Activated CD8-positive, alpha-beta T cell treated with anti-CD3 and anti-CD28 coated beads for 36 hours (primary cell): ENCODE data around the gene RHOBTB3. TPM values are rescaled to one million over a fixed set of nuclear protein-coding genes. Genes with fewer than 3 reads are reported as not detected.

Experiments used
- ATAC-seq: fragments of 200-7000 bp; cut with Tn5 transposase; one replicate; pipeline ENCODE4 v1.10.0; 2021; ENCODE audit warnings: mild to moderate bottlenecking, moderate library complexity
- CTCF ChIA-PET: fragments of 350-600 bp; sonication (Branson Sonifier 250); formaldehyde crosslinking; loops from one replicate; lab custom pipeline; 2021; ENCODE audit warnings: antibody characterized with exemption; lab: Charles Lee
- POLR2A ChIA-PET: fragments of 350-600 bp; sonication (Branson Sonifier 250); formaldehyde crosslinking; loops from one replicate; lab custom pipeline; 2021; ENCODE audit warnings: antibody characterized with exemption; lab: Charles Lee
- DNase-seq: peaks from one replicate; pipeline ENCODE4 v3.0.0-alpha.2; 2020
- H3K27ac Mint-ChIP-seq: one replicate; pipeline ENCODE4 v1.8.0; 2021; ENCODE audit warnings: mild to moderate bottlenecking, mixed read lengths
- H3K27me3 Mint-ChIP-seq: one replicate; pipeline ENCODE4 v1.8.0; 2021; ENCODE audit warnings: mixed read lengths
- H3K36me3 Mint-ChIP-seq: one replicate; pipeline ENCODE4 v1.8.0; 2021; ENCODE audit warnings: low read depth, mixed read lengths
- H3K4me1 Mint-ChIP-seq: one replicate; pipeline ENCODE4 v1.8.0; 2021; ENCODE audit warnings: low read depth, mixed read lengths
- H3K4me3 Mint-ChIP-seq: one replicate; pipeline ENCODE4 v1.8.0; 2021; ENCODE audit warnings: mild to moderate bottlenecking, moderate library complexity, mixed read lengths
- H3K9me3 Mint-ChIP-seq: one replicate; pipeline ENCODE4 v1.8.0; 2021; ENCODE audit warnings: mixed read lengths
- CTCF ChIP-seq: fragments of 200-600 bp; IDR thresholded peaks from one replicate; pipeline ENCODE4 v1.8.0; 2022; ENCODE audit warnings: antibody characterized with exemption, mild to moderate bottlenecking
- intact Hi-C: fragments of 100-400 bp; cut with micrococcal nuclease; formaldehyde crosslinking; loops from one replicate; pipeline ENCODE4 v1.10.0; 2022
- total RNA-seq, 2 experiments: library from RNA; stranded (reverse); gene quantifications; one replicate each; pipeline ENCODE4 v1.2.3, GENCODE V29; 2021

Gene RHOBTB3
- total RNA-seq, 2 experiments from 2014 or later = 0.50 to 1.1 TPM

GRCh38 chr5:95788493-95788892, 57.4 kb downstream of the RHOBTB3 start:
- ChIA-PET POLR2A (no interaction called here), CTCF (interaction anchor here (15.6 kb wide), 1 partner anchor 57 kb away, joined by 628 read pairs; no protein-coding TSS in a partner anchor)
- H3K4me3 Mint-ChIP-seq = no peak overlapping the region
- H3K9me3 Mint-ChIP-seq = no peaks in the 10 kb centered on the region
- DNase-seq (no peak), ATAC-seq (no peak)
- peaks cover 6% of the 10 kb centered on the region for H3K4me1 Mint-ChIP-seq
- no peak for TF ChIP-seq CTCF
- H3K27me3 Mint-ChIP-seq = no peaks in the 10 kb centered on the region
- no peaks in the 10 kb centered on the region for H3K36me3 Mint-ChIP-seq
- intact Hi-C loops = loop anchor here (10.0 kb wide), 1 partner anchor 546 kb away; no protein-coding TSS in a partner anchor
- H3K27ac Mint-ChIP-seq = no peak overlapping the region

DNA sequence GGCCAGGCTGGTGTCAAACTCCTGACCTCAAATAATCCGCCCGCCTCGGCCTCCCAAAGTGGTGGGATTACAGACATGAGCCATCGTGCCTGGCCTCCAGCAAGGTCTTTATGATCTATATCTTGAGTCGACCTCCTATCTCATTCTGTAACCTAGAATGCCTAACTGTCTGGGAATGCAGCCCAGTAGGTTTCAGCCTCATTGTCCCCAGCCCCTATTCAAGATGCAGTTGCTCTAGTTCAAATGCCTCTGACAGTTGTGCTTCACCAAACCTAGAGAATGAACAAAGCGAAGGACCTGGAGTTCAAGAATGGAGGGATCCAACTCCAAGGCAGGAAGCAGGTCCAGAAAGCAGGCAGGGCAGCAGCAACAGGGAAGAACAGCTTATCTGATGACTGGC, 60.6 kb downstream of the RHOBTB3 start:
- POLR2A ChIA-PET = interaction anchor here (0.8 kb wide), 1 partner anchor 29 kb away, joined by 6 read pairs; no protein-coding TSS in a partner anchor
- DNase-seq (no peak), ATAC-seq (no peak)
- CTCF ChIA-PET = interaction anchor here (1.3 to 15.6 kb wide), 5 partner anchors 10 to 128 kb away, joined by 3 to 628 read pairs (median 3); no protein-coding TSS in a partner anchor
- no peak overlapping the region for H3K27ac Mint-ChIP-seq
- H3K9me3 Mint-ChIP-seq = no peaks in the 10 kb centered on the region
- H3K4me1 Mint-ChIP-seq = no peaks in the 10 kb centered on the region
- H3K36me3 Mint-ChIP-seq = no peaks in the 10 kb centered on the region
- no peak overlapping the region for H3K4me3 Mint-ChIP-seq
- intact Hi-C loops = no loop called here
- H3K27me3 Mint-ChIP-seq = no peaks in the 10 kb centered on the region
- TF ChIP-seq CTCF = no peak

- H3K27ac Mint-ChIP-seq = no peak overlapping the region
- intact Hi-C loops = no loop called here
- no peaks in the 10 kb centered on the region for H3K36me3 Mint-ChIP-seq
- H3K27me3 Mint-ChIP-seq = no peaks in the 10 kb centered on the region
- ChIA-PET POLR2A (no interaction called here), CTCF (interaction anchor here (1.1 to 5.2 kb wide), 2 partner anchors 10 to 12 kb away, joined by 3 to 72 read pairs; no protein-coding TSS in a partner anchor)
- no peak for TF ChIP-seq CTCF
- DNase-seq (no peak), ATAC-seq (no peak)
- no peaks in the 10 kb centered on the region for H3K4me1 Mint-ChIP-seq
- H3K9me3 Mint-ChIP-seq = no peaks in the 10 kb centered on the region
- H3K4me3 Mint-ChIP-seq = no peak overlapping the region
These were observed 63.0 kb downstream of the RHOBTB3 start for GRCh38 chr5:95794070-95794516.

DNA sequence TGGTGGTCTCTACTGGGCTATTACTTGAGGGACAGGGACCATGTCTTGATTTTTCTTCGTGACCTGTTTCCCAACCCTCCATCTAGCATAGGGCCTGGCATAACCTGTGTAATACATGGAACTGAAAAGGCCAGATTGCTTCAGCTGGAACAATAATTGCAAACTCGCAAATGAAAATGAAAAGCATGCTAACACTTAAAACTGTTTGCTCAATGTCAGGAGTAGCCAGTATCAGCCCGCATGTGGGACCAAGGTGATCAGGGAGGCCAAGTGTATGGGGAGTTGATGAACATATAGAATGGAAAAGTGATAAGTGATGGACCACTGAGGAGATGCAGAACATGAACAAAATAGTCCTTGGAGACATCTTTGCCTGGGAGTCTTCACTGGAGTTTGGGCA, 66.2 kb downstream of the RHOBTB3 start:
- POLR2A ChIA-PET = interaction anchor here (0.5 kb wide), 1 partner anchor 100 kb away, joined by 3 read pairs; no protein-coding TSS in a partner anchor
- no peaks in the 10 kb centered on the region for H3K36me3 Mint-ChIP-seq
- no peak overlapping the region for H3K27ac Mint-ChIP-seq
- intact Hi-C loops = no loop called here
- DNase-seq (no peak), ATAC-seq (no peak)
- no peaks in the 10 kb centered on the region for H3K4me1 Mint-ChIP-seq
- H3K9me3 Mint-ChIP-seq = no peaks in the 10 kb centered on the region
- CTCF ChIA-PET = interaction anchor here (3.1 kb wide), 1 partner anchor 17 kb away, joined by 22 read pairs; no protein-coding TSS in a partner anchor
- H3K4me3 Mint-ChIP-seq = no peak overlapping the region
- TF ChIP-seq CTCF = no peak
- no peaks in the 10 kb centered on the region for H3K27me3 Mint-ChIP-seq

GRCh38 chr5:95798048-95798447, 66.9 kb downstream of the RHOBTB3 start:
- POLR2A ChIA-PET = no interaction called here
- Mint-ChIP-seq H3K4me1 (no peaks in the 10 kb centered on the region), H3K36me3 (no peaks in the 10 kb centered on the region), H3K9me3 (no peaks in the 10 kb centered on the region), H3K27ac (no peak overlapping the region), H3K27me3 (no peaks in the 10 kb centered on the region), H3K4me3 (no peak overlapping the region)
- ATAC-seq (no peak), DNase-seq (no peak)
- intact Hi-C loops = no loop called here
- CTCF ChIA-PET = interaction anchor here (1.9 to 3.1 kb wide), 2 partner anchors 17 kb away, joined by 7 to 22 read pairs; no protein-coding TSS in a partner anchor
- TF ChIP-seq CTCF = no peak
